Smooth muscle cell (in vitro differentiated cells): ENCODE results near the gene PXN. TPM values are rescaled to one million over a fixed set of nuclear protein-coding genes. Genes with fewer than 3 reads are reported as not detected.
"Not testable (repeated sequence)": the region's sequence is repeated elsewhere in the genome, so short reads cannot be mapped to it uniquely, and the experiment has no call there.

ENCODE experiments used
- DNase-seq: peaks from one replicate; lab custom pipeline; 2025; ENCODE audit not compliant: unreplicated experiment; lab: John Stamatoyannopoulos, UW
- H2AFZ ChIP-seq: fragments of 200-600 bp; sonication (generic); 2 replicates; pipeline ENCODE4 v1.6.0; 2016; ENCODE audit warnings: antibody characterized with exemption, low read depth, mild to moderate bottlenecking
- H3F3A ChIP-seq: fragments of 200-600 bp; sonication (generic); 2 replicates; pipeline ENCODE4 v1.6.0; 2017; ENCODE audit warnings: antibody characterized with exemption, low read depth
- H3K27ac ChIP-seq: fragments of 200-600 bp; sonication (generic); 2 replicates; pipeline ENCODE4 v1.5.1; 2016; ENCODE audit warnings: low read depth, mild to moderate bottlenecking
- H3K27me3 ChIP-seq: fragments of 200-600 bp; sonication (generic); 2 replicates; pipeline ENCODE4 v1.6.1; 2016; ENCODE audit warnings: low read depth, mild to moderate bottlenecking
- H3K36me3 ChIP-seq: fragments of 200-600 bp; sonication (generic); 2 replicates; pipeline ENCODE4 v1.5.1; 2016; ENCODE audit warnings: low read depth
- H3K4me1 ChIP-seq: fragments of 200-600 bp; sonication (generic); 2 replicates; pipeline ENCODE4 v1.5.1; 2016; ENCODE audit warnings: low read depth
- H3K4me2 ChIP-seq: fragments of 200-600 bp; sonication (generic); 2 replicates; pipeline ENCODE4 v1.6.0; 2016; ENCODE audit warnings: mild to moderate bottlenecking
- H3K4me3 ChIP-seq: fragments of 200-600 bp; sonication (generic); 2 replicates; pipeline ENCODE4 v1.5.1; 2016; ENCODE audit warnings: mild to moderate bottlenecking
- H3K79me2 ChIP-seq: fragments of 200-600 bp; sonication (generic); 2 replicates; pipeline ENCODE4 v1.6.0; 2016; ENCODE audit warnings: low read depth, mild to moderate bottlenecking
- H3K9ac ChIP-seq: fragments of 200-600 bp; sonication (generic); 2 replicates; pipeline ENCODE4 v1.6.0; 2016; ENCODE audit warnings: low read depth
- H3K9me3 ChIP-seq: fragments of 200-600 bp; sonication (generic); replicated peaks from 2 replicates; pipeline ENCODE4 v1.5.1; 2016; ENCODE audit warnings: low read depth
- H4K20me1 ChIP-seq: fragments of 200-600 bp; sonication (generic); 2 replicates; pipeline ENCODE4 v1.6.0; 2016; ENCODE audit warnings: low read depth
- CTCF ChIP-seq: fragments of 200-600 bp; sonication (generic); IDR thresholded peaks from 2 replicates; pipeline ENCODE4 v1.5.1; 2017; ENCODE audit warnings: borderline replicate concordance, mild to moderate bottlenecking, antibody characterized with exemption; ENCODE audit not compliant: insufficient read depth, poor library complexity, severe bottlenecking
- WGBS: methylation state at CpG from one replicate; pipeline ENCODE4 v1.1.7; 2016; ENCODE audit warnings: low lambda C conversion rate; 5-methylcytosine and 5-hydroxymethylcytosine counted together
- polyA plus RNA-seq: library from polyadenylated mRNA; unstranded; fragments of >200 nt; fragmentation: Nextera tagmentation; extraction: Ambion mirVana; gene quantifications from 2 replicates; pipeline ENCODE4 v1.2.1, GENCODE V29; 2016
- total RNA-seq: library from RNA; depleted of rRNA; stranded (reverse); fragments of >200 nt; gene quantifications from 2 replicates; pipeline ENCODE4 v1.2.3, GENCODE V29; 2014

The PXN gene
- total and polyA plus RNA-seq, 2 experiments from 2014 or later, result 17.2 to 27.0 TPM

GRCh38 chr12:120199025-120199424 lies 66.5 kb downstream of the PXN start:
- TF ChIP-seq CTCF, result no peak
- no peaks in the 10 kb centered on the region for H3K9me3 ChIP-seq
- DNase-seq, result no peak
- peaks cover 35% of the 10 kb centered on the region for H4K20me1 ChIP-seq
- H3F3A ChIP-seq, result peaks cover 16% of the 10 kb centered on the region
- no peaks in the 10 kb centered on the region for H3K27me3 ChIP-seq
- peaks cover 17% of the 10 kb centered on the region for H3K4me1 ChIP-seq
- H3K4me2 ChIP-seq, result peak overlapping the region; percentile 82
- peaks cover 50% of the 10 kb centered on the region for H3K79me2 ChIP-seq
- H3K27ac ChIP-seq, result peak overlapping the region; percentile 84
- no peak overlapping the region for H2AFZ ChIP-seq
- H3K9ac ChIP-seq, result peak overlapping the region; percentile 84
- WGBS, result 89% methylated on average over 7 of the region's 7 CpGs
- H3K36me3 ChIP-seq, result no peaks in the 10 kb centered on the region
- peak overlapping the region; percentile 65 for H3K4me3 ChIP-seq

DNA sequence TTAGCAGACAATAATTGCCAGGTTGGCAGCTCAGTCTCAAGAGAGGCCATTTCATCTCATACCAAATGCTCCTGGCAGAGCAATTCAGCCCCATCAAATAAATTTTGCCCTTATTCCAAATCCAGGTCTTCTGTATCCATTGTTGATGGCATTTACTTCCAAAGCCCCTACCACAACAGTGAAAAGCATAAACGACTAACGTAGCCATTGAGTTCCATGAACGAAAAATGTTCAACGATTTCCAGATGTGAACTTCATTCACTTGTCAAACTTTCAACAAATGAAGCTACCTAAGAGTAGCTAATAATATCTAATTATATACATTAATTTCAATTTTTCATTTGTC lies 68.0 kb downstream of the PXN start:
- H2AFZ ChIP-seq, result no peak overlapping the region
- H3K4me2 ChIP-seq, result no peak overlapping the region
- no peak overlapping the region for H3K4me3 ChIP-seq
- no peak for DNase-seq
- no peak overlapping the region for H3K9ac ChIP-seq
- H3K4me1 ChIP-seq, result peaks cover 26% of the 10 kb centered on the region
- peaks cover 65% of the 10 kb centered on the region for H3K79me2 ChIP-seq
- no peaks in the 10 kb centered on the region for H3K36me3 ChIP-seq
- H3K27ac ChIP-seq, result peak overlapping the region; percentile 2
- no peaks in the 10 kb centered on the region for H3K27me3 ChIP-seq
- no peak for TF ChIP-seq CTCF
- H3F3A ChIP-seq, result peaks cover 16% of the 10 kb centered on the region
- WGBS, result 96% methylated on average over 4 of the region's 4 CpGs
- H3K9me3 ChIP-seq, result no peaks in the 10 kb centered on the region
- peaks cover 45% of the 10 kb centered on the region for H4K20me1 ChIP-seq

GRCh38 chr12:120196817-120197541 lies 68.6 kb downstream of the PXN start:
- Histone ChIP-seq H3K4me1 (peaks cover 26% of the 10 kb centered on the region), H4K20me1 (peaks cover 50% of the 10 kb centered on the region), H3K79me2 (peaks cover 71% of the 10 kb centered on the region), H3F3A (peaks cover 16% of the 10 kb centered on the region), H3K27ac (peak overlapping the region; percentile 88)
- H3K36me3 ChIP-seq, H3K4me2 ChIP-seq, DNase-seq, H2AFZ ChIP-seq, H3K9me3 ChIP-seq, H3K4me3 ChIP-seq, H3K9ac ChIP-seq, H3K27me3 ChIP-seq: not testable (repeated sequence)
- WGBS, result 92% methylated on average over 7 of the region's 7 CpGs

DNA sequence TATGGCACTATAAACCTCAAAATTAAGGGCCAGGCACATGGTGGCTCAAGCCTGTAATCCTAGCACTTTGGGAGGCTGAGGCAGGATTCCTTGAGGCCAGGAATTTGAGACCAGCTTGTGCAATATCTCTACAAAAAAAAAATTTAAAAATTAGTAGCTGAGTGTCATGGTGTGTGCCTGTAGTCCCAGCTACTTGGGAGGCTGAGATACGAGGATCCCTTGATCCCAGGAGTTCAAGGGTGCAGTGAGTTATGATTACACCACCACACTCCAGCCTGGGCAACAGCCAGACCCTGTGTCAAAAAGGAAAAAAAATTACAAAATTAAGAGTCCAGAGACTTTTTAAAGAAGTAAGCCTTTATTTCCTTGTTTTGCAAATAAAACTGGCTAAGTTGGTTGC lies 69.2 kb downstream of the PXN start:
- DNase-seq, result no peak
- Histone ChIP-seq H3K9me3 (no peaks in the 10 kb centered on the region), H3K4me3 (no peak overlapping the region), H3K27me3 (no peaks in the 10 kb centered on the region), H3K4me2 (peak overlapping the region; percentile 89), H3K27ac (peak overlapping the region; percentile 88), H2AFZ (no peak overlapping the region), H3K9ac (no peak overlapping the region), H3F3A (peaks cover 16% of the 10 kb centered on the region), H4K20me1 (peaks cover 56% of the 10 kb centered on the region), H3K36me3 (no peaks in the 10 kb centered on the region), H3K79me2 (peaks cover 77% of the 10 kb centered on the region), H3K4me1 (peaks cover 26% of the 10 kb centered on the region)
- TF ChIP-seq CTCF, result no peak
- 79% methylated on average over 1 of the region's 1 CpG for WGBS
